A549 (cell line): ENCODE results near the gene PTPRS.

ENCODE experiments used
- BCL3 ChIP-seq: fragments of >200 bp; sonication (Bioruptor Twin); formaldehyde crosslinking; IDR thresholded peaks from 3 replicates; pipeline ENCODE4 v1.6.1; 2016
- CEBPB ChIP-seq, 2 experiments: fragments of >200 bp in 1 of 2; sonication (Bioruptor Twin) in 1 of 2; formaldehyde crosslinking in 1 of 2; IDR thresholded peaks; 2 replicates each; pipeline ENCODE4 v1.6.1; 2012 to 2016
- JUN ChIP-seq, 2 experiments: fragments of >200 bp; sonication (Bioruptor Twin); formaldehyde crosslinking; IDR thresholded peaks; 2 replicates in 1 of 2; 3 replicates in 1 of 2; pipeline ENCODE4 v1.6.1; 2016 to 2017
- MAZ ChIP-seq: fragments of 150-350 bp; IDR thresholded peaks from 2 replicates; pipeline ENCODE4 v1.6.1; 2014; ENCODE audit warnings: antibody characterized with exemption, low read depth, low read length, borderline replicate concordance
- POLR2A ChIP-seq: IDR thresholded peaks from 2 replicates; pipeline ENCODE4 v1.6.1; 2012; ENCODE audit warnings: mild to moderate bottlenecking, low read length
- TF ChIP-seq, protein P1 (sequence below): fragments of >200 bp; sonication (Bioruptor Twin); formaldehyde crosslinking; IDR thresholded peaks from 3 replicates; pipeline ENCODE4 v1.5.1; 2016
- TF ChIP-seq, protein P2 (sequence below): fragments of 200-600 bp; sonication (generic); IDR thresholded peaks from 2 replicates; pipeline ENCODE4 v1.6.1; 2016; ENCODE audit warnings: antibody characterized with exemption, mild to moderate bottlenecking, moderate library complexity

DNA sequence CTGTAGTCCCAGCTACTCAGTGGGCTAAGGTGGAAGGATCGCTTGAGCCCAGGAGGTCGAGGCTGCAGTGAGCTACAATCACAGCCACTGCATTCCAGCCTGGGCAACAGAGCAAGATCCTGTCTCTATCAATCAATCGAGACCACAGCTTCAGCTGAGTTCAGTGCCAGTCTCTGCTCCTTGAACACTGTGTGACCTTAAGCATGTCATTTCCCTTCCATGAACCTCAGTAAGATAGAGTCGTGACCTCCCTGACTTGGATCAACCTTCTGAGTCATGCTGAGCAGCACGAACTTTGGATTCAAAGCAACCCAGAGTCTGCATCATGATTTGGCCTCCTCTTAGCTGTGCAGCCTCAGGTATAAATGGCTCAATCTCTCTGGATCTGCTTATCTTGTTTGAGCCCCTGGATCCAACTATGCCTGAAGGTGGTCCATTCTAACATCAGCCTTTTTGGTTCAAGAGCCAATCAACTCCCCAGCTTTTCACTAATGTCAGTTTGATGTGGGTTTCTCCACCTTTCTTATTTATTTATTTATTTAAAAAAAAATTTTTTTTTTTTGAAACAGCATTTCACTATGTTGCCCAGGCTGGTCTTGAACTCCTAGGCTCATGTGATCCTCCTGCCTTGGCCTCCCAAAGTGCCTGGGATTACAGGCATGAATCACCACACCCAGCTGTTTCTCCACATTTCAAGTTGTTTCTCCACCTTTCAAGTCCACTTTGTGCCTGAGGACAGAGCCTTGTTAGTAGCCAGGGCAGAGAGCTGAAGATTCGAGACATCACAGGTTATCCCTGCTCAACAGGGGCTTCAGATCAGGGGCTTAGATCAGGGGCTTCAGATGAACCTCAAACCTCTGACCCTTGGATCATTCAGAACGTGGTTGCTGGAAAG, 26.4 kb downstream of the PTPRS start:
- no peak for TF ChIP-seq POLR2A
- TF ChIP-seq BCL3, result no peak
- TF ChIP-seq JUN (IDR thresholded peaks at IDR 0.05), result no peak
- TF ChIP-seq MAZ, result no peak
- TF ChIP-seq, protein P1, sequence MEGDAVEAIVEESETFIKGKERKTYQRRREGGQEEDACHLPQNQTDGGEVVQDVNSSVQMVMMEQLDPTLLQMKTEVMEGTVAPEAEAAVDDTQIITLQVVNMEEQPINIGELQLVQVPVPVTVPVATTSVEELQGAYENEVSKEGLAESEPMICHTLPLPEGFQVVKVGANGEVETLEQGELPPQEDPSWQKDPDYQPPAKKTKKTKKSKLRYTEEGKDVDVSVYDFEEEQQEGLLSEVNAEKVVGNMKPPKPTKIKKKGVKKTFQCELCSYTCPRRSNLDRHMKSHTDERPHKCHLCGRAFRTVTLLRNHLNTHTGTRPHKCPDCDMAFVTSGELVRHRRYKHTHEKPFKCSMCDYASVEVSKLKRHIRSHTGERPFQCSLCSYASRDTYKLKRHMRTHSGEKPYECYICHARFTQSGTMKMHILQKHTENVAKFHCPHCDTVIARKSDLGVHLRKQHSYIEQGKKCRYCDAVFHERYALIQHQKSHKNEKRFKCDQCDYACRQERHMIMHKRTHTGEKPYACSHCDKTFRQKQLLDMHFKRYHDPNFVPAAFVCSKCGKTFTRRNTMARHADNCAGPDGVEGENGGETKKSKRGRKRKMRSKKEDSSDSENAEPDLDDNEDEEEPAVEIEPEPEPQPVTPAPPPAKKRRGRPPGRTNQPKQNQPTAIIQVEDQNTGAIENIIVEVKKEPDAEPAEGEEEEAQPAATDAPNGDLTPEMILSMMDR, result no peak
- TF ChIP-seq, protein P2, sequence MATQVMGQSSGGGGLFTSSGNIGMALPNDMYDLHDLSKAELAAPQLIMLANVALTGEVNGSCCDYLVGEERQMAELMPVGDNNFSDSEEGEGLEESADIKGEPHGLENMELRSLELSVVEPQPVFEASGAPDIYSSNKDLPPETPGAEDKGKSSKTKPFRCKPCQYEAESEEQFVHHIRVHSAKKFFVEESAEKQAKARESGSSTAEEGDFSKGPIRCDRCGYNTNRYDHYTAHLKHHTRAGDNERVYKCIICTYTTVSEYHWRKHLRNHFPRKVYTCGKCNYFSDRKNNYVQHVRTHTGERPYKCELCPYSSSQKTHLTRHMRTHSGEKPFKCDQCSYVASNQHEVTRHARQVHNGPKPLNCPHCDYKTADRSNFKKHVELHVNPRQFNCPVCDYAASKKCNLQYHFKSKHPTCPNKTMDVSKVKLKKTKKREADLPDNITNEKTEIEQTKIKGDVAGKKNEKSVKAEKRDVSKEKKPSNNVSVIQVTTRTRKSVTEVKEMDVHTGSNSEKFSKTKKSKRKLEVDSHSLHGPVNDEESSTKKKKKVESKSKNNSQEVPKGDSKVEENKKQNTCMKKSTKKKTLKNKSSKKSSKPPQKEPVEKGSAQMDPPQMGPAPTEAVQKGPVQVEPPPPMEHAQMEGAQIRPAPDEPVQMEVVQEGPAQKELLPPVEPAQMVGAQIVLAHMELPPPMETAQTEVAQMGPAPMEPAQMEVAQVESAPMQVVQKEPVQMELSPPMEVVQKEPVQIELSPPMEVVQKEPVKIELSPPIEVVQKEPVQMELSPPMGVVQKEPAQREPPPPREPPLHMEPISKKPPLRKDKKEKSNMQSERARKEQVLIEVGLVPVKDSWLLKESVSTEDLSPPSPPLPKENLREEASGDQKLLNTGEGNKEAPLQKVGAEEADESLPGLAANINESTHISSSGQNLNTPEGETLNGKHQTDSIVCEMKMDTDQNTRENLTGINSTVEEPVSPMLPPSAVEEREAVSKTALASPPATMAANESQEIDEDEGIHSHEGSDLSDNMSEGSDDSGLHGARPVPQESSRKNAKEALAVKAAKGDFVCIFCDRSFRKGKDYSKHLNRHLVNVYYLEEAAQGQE, result peak; percentile 54; the same call in 1 of the 2 replicates
- no peak for TF ChIP-seq CEBPB (IDR thresholded peaks at IDR 0.05)
